Panc1 (cell line): Measurements from ENCODE around the gene TSPAN15. TPM values are rescaled to one million over a fixed set of nuclear protein-coding genes. Genes with fewer than 3 reads are reported as not detected.

ENCODE experiments used
- ATAC-seq: fragments of 200-7000 bp; cut with Tn5 transposase; 2 replicates; pipeline ENCODE4 v1.9.1; 2020; ENCODE audit warnings: mild to moderate bottlenecking, moderate library complexity
- BruUV-seq: library from RNA; stranded (reverse); fragments of 400-500 nt; replicated peaks from 2 replicates; lab custom pipeline; 2021; lab: Mats Ljungman, UMichigan
- CTCF ChIA-PET: fragments of 300-600 bp; sonication (Branson Sonifier 250); formaldehyde crosslinking; loops from one replicate; lab custom pipeline; 2022; ENCODE audit warnings: antibody characterized with exemption; lab: Charles Lee
- POLR2A ChIA-PET: fragments of 300-600 bp; sonication (Branson Sonifier 250); formaldehyde crosslinking; loops from one replicate; lab custom pipeline; 2022; ENCODE audit warnings: antibody characterized with exemption; lab: Charles Lee
- DNase-seq: peaks from one replicate; pipeline ENCODE4 v3.0.0-alpha.2; 2010; ENCODE audit warnings: low read depth, low spot score
- H3K27ac ChIP-seq: 2 replicates; pipeline ENCODE4 v1.5.1; 2011; ENCODE audit warnings: mild to moderate bottlenecking, low read length, inconsistent platforms
- H3K27me3 ChIP-seq: fragments of 200-500 bp; sonication (Bioruptor generic); 2 replicates; pipeline ENCODE4 v1.6.0; 2014; ENCODE audit warnings: low read length, inconsistent platforms; ENCODE audit not compliant: control insufficient read depth, insufficient read depth
- H3K36me3 ChIP-seq: fragments of 200-500 bp; sonication (Bioruptor generic); 2 replicates; pipeline ENCODE4 v1.5.1; 2014; ENCODE audit warnings: inconsistent platforms, mild to moderate bottlenecking, low read length, moderate library complexity; ENCODE audit not compliant: control insufficient read depth, insufficient read depth
- H3K4me1 ChIP-seq: 2 replicates; pipeline ENCODE4 v1.5.1; 2011; ENCODE audit warnings: inconsistent platforms, mild to moderate bottlenecking, low read length, moderate library complexity; ENCODE audit not compliant: control insufficient read depth, insufficient read depth
- H3K4me3 ChIP-seq, 2 experiments: 2 replicates each; pipeline ENCODE4 v1.5.1; 2011 to 2012; ENCODE audit warnings: low read depth in 2 of 2, low read length in 2 of 2, mild to moderate bottlenecking in 2 of 2, inconsistent platforms in 1 of 2, moderate library complexity in 1 of 2
- H3K9me3 ChIP-seq: fragments of 200-500 bp; sonication (Bioruptor generic); 2 replicates; pipeline ENCODE4 v1.5.1; 2014; ENCODE audit warnings: low read depth, mild to moderate bottlenecking, inconsistent platforms, low read length, moderate library complexity; ENCODE audit not compliant: control insufficient read depth, insufficient read depth
- POLR2AphosphoS5 ChIP-seq: IDR thresholded peaks from 2 replicates; pipeline ENCODE4 v1.6.1; 2012; ENCODE audit warnings: mild to moderate bottlenecking, low read depth, low read length, moderate library complexity
- REST ChIP-seq, 2 experiments: IDR thresholded peaks; 2 replicates each; pipeline ENCODE4 v1.6.1; 2011 to 2012; ENCODE audit warnings: low read depth in 2 of 2, control low read depth in 1 of 2, low read length in 1 of 2, mild to moderate bottlenecking in 1 of 2, moderate library complexity in 1 of 2; ENCODE audit not compliant: insufficient read depth in 1 of 2
- SIN3A ChIP-seq: IDR thresholded peaks from 2 replicates; pipeline ENCODE4 v1.6.1; 2012; ENCODE audit warnings: low read depth, mild to moderate bottlenecking, low read length, moderate library complexity, borderline replicate concordance; ENCODE audit not compliant: insufficient read depth
- TCF7L2 ChIP-seq: IDR thresholded peaks from 2 replicates; pipeline ENCODE4 v1.6.1; 2011; ENCODE audit warnings: mild to moderate bottlenecking, low read depth, low read length, inconsistent platforms
- in situ Hi-C: cut with HindIII; loops from 2 replicates; pipeline ENCODE4 v1.10.0; 2016; ENCODE audit warnings: low sequenced_read_pairs, low pct_unique_long_range_greater_than_20kb
- intact Hi-C: fragments of 100-400 bp; cut with micrococcal nuclease; formaldehyde crosslinking; loops from one replicate; pipeline ENCODE4 v1.10.0; 2022; ENCODE audit not compliant: unreplicated experiment
- total RNA-seq: library from RNA; stranded (reverse); gene quantifications from one replicate; pipeline ENCODE4 v1.2.1, GENCODE V29; 2021; ENCODE audit not compliant: unreplicated experiment
- TF ChIP-seq, protein P1 (sequence below): fragments of 450-650 bp; IDR thresholded peaks from 2 replicates; pipeline ENCODE4 v1.5.1; 2017; ENCODE audit warnings: mild to moderate bottlenecking

The TSPAN15 gene
- total RNA-seq, 1 experiment from 2014 or later: 199 TPM

DNA sequence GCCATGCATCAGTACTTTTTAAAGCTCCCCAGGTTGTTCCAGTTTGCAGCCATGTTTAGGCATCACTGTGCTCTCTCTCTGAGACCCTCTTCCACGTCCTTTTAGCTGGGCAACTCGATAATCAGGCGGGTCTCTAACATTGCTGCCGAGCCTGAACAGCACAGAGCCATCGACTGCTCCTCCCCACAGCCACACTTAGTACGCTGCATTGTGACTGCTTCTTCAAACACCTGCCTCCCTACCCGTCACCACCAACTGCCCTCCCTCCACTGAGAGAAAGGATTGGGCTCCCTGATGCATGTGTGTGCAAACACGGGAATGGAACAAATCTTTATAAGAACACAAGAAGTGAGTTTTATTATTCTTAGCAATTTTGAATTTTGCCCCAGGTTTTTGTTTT is 23.1 kb upstream of the TSPAN15 start:
- Histone ChIP-seq H3K9me3 (no peaks in the 10 kb centered on the region; the same call in 1 of the 2 replicates), H3K27ac (peak overlapping the region; percentile 76), H3K36me3 (no peaks in the 10 kb centered on the region), H3K4me1 (peaks cover 25% of the 10 kb centered on the region), H3K27me3 (no peaks in the 10 kb centered on the region), H3K4me3 (no peak overlapping the region)
- POLR2A ChIA-PET: no interaction called here
- TF ChIP-seq, protein P1, sequence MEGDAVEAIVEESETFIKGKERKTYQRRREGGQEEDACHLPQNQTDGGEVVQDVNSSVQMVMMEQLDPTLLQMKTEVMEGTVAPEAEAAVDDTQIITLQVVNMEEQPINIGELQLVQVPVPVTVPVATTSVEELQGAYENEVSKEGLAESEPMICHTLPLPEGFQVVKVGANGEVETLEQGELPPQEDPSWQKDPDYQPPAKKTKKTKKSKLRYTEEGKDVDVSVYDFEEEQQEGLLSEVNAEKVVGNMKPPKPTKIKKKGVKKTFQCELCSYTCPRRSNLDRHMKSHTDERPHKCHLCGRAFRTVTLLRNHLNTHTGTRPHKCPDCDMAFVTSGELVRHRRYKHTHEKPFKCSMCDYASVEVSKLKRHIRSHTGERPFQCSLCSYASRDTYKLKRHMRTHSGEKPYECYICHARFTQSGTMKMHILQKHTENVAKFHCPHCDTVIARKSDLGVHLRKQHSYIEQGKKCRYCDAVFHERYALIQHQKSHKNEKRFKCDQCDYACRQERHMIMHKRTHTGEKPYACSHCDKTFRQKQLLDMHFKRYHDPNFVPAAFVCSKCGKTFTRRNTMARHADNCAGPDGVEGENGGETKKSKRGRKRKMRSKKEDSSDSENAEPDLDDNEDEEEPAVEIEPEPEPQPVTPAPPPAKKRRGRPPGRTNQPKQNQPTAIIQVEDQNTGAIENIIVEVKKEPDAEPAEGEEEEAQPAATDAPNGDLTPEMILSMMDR: no peak
- TF ChIP-seq REST (IDR thresholded peaks at IDR 0.05; ENCODE audit: insufficient read depth in 1 of 2, low read depth in 2 of 2, low read length in 1 of 2) (no peak), TCF7L2 (no peak), SIN3A (no peak), POLR2AphosphoS5 (no peak)
- CTCF ChIA-PET: interaction anchor here (0.7 kb wide), 2 partner anchors 51 to 85 kb away, joined by 6 to 10 read pairs; no protein-coding TSS in a partner anchor
- DNase-seq (no peak), ATAC-seq (peak; percentile 64)
- in situ Hi-C loops: no loop called here
- no TSS peak for BruUV-seq
- intact Hi-C loops: loop anchor here (5.0 kb wide), 1 partner anchor 69 kb away; no protein-coding TSS in a partner anchor

GRCh38 chr10:69434169-69434568 is 17.1 kb upstream of the TSPAN15 start:
- Histone ChIP-seq H3K9me3 (peaks cover 3% of the 10 kb centered on the region; the same call in 1 of the 2 replicates), H3K27ac (peak overlapping the region; percentile 25; the same call in 1 of the 2 replicates), H3K27me3 (no peaks in the 10 kb centered on the region), H3K4me3 (no peak overlapping the region), H3K36me3 (no peaks in the 10 kb centered on the region), H3K4me1 (peaks cover 20% of the 10 kb centered on the region)
- DNase-seq (no peak), ATAC-seq (no peak)
- ChIA-PET POLR2A (no interaction called here), CTCF (no interaction called here)
- no peak for TF ChIP-seq REST (IDR thresholded peaks at IDR 0.05; ENCODE audit: insufficient read depth in 1 of 2, low read depth in 2 of 2, low read length in 1 of 2)
- no peak for TF ChIP-seq TCF7L2
- TF ChIP-seq SIN3A: no peak
- TF ChIP-seq POLR2AphosphoS5: no peak
- TF ChIP-seq, protein P1: no peak
- BruUV-seq: no TSS peak
- in situ Hi-C loops: no loop called here
- intact Hi-C loops: no loop called here
